Measurements from ENCODE around the gene BCL2L14.
A peak's percentile ranks its signal among the peaks of the same experiment; 100 is the strongest.
"Not testable (repeated sequence)": the region's sequence is repeated elsewhere in the genome, so short reads cannot be mapped to it uniquely, and the experiment has no call there.

The BCL2L14 gene

GRCh38 chr12:12110923-12111555, 40.3 kb downstream of the BCL2L14 start:
- DNase-seq: not testable (repeated sequence)

DNA sequence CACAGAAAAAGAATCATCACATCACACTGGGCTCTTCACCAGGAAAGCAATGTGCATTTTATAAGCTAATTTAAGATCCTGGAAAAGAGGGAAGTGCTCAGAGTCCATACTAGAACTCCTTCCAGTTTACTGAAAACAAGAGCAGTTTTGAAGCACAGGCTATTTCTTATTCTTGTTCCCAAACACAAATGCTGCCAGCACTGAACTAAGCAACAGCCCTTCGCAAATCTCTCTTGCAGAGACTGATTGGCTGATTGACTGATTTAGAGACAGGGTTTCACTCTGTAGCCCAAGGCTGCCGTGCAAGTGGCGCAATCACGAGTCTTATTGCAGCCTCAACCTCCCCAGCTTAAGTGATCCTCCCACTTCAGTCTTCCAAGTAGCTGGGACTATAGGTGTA, 44.8 kb downstream of the BCL2L14 start:
- no peak for DNase-seq

- DNase-seq: no peak
Observed at GRCh38 chr12:12116677-12117076, 45.9 kb downstream of the BCL2L14 start.

DNA sequence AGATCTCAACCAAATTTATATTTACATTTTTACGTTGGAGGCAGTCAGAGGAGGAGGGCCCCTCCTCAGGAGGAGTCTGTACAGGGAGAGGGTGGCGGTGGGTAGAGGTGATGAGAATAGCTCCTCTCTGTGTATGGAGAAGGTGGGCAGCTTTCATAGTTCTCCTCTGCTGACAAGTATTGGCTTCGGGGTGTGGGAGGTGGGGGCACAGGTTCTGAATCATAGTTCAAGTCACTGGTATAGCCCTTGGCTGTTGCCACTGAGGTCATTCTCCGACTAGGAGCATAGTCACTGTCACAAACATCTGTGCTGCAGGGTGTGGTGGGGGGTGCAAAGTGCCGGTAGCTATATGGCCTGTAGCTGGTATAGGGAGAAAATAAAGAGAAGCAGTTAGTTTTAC, 50.3 kb downstream of the BCL2L14 start:
- no peak for DNase-seq

GRCh38 chr12:12123036-12123604, 52.4 kb downstream of the BCL2L14 start:
- DNase-seq: no peak

DNA sequence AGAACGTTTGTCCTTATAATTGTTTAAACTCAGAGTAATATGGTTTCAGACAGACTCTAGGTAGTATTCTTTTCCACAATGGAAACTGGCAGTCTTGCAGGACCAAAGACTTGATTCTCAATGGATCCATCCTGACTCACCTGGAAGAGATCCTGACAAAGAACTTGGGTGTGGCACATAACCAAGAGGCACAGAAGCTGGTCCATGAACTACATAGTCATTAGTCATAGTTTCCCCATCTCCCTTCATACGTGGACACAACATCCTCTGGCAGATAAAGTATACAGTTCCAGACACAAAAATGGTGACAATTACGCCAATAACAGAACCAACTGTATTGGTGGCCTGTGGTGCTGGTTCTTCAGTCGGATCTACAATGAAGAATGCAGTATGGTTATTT, 55.8 kb downstream of the BCL2L14 start:
- DNase-seq: no peak

DNA sequence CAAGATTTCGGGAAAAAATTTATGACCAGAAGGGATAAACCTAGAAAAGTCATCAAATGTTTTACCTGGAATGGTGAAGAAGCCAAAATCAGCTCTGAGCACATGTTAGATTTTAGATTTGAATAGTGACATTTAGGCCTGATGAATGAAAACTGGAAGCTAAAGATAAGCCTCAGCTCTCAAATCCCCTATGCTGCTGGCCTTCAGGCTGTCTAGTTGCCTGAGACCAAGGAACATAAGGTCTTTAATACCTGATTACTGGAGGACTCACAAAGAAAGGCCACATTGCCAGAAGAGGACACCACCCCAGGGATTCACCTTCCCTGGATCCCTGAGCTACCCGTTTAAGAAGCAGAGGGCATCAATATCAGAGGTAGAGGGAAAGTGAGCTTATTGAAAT, 56.6 kb downstream of the BCL2L14 start:
- DNase-seq: no peak

DNA sequence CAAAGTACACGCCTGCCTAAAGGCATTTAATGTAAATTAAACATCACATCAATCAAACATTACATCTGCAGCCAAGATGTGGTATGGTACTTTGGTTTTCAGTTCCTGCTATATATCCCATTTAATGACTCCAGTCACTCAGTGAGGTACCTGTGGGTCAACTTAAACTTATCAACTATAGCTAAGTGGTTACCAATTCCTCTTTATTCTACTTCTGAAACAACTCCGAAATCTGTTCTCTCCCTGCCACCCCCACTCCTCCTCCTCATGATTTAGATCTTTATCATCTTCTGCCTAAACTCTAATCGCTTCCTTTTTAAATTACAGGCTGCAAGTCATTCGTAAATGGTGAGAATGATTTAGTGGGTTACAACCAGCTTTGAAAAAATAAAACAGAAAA, 57.9 kb downstream of the BCL2L14 start:
- peak; percentile 1 for DNase-seq

GRCh38 chr12:12133259-12133658, 62.5 kb downstream of the BCL2L14 start:
- no peak for DNase-seq

- DNase-seq: no peak
Observed at GRCh38 chr12:12133785-12134184, 63.0 kb downstream of the BCL2L14 start.

DNA sequence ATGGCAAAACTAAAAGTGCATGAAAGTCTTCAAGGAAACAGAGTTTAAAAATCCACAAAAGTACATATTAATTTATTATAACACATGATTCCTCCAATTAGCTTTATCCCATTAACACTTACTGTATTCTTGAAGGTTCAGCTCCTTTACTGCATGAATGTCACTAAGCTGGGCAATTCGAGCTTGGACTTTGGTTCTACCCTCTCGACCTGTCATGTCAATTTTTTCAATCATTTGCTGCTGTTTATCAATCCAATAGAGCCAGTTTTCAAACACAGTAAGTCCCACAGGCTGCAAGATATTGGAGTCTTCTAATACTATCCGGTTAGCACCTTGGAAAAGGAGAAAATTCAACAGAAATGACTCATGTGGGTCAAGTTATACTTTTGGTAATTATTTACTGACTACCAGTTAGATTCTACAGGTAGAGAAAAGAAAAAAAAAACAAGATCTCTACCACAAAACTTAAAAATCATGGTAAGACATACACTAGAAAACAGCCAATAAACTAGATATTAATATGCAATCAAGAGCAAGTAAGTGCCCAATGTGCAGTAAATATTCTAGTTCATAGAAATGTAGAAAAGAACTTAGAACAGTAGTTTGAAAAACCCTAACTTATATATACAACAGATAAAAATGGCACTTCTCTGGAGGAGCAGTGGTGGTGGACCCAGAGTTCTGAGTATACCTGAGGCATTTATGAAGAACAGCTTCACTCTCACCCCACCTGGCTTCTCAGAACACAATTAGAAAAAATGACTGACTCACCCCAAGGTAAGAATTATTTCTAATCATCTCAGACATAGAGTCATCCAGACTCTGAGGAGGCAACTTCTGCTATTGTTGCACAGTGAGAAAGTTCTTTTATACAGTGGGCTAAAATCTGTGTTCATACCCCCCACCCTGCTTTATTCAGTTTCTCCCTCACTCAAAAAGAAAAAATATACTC, 67.7 kb downstream of the BCL2L14 start:
- no peak for DNase-seq

DNA sequence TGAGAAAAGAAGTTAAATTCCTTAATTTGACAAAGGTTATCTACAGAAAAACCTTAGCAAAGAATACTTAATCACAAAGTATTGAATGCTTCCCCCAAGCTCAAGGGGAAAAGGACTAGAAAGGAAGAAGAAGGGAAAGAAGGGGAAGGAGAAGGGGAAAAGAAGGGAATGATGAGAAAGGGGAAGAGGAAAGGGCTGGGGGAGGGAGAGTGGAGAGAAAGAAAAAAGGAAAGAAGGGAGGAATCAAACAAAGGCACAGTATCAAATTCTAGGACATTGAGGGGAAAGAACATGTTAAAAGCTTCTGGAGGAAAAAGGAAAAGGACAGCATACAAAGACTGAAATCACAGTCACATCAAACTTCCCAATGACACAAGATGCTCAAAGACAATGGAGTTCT, 70.3 kb downstream of the BCL2L14 start:
- no peak for DNase-seq

DNA sequence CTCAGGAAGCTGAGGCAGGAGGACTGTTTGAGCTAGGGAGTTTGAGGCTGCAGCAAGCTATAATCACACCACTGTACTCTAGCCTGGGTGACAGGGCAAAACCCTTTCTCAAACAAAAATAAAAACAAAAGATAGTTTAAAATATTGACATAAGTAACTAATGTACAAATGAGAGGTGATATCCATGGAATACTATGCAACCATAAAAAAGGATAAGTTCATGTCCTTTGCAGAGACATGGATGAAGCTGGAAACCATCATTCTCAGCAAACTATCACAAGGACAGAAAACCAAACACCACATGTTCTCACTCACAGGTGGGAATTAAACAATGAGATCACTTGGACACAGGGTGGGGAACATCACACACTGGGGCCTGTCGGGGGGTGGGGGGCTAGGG, 73.8 kb downstream of the BCL2L14 start:
- not testable (repeated sequence) for DNase-seq

DNA sequence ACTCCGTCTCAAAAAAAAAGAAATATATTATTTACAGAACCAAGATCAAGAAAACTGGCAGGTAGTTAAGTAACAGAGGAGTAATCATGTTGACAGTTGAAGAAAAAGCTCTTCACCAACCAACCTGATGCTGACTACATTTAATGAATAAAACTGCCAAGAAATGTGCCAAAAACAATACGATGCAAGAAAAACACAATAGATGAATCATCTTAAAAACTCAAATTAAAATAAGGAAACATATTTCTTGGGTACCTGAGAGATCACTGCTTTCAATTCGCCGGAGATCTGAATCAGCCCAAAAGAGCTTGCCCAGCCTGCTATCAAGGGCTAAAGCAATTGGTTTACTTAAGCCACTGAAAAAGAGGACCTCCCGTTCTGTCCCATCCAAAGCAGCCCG, 76.4 kb downstream of the BCL2L14 start:
- DNase-seq: no peak

Data from fibroblast of skin of right biceps (primary cell).